Panc1 (cell line): Measurements from ENCODE around the gene PCLO. TPM values are rescaled to one million over a fixed set of nuclear protein-coding genes. Genes with fewer than 3 reads are reported as not detected.

Experiments
- ATAC-seq: fragments of 200-7000 bp; cut with Tn5 transposase; 2 replicates; pipeline ENCODE4 v1.9.1; 2020; ENCODE audit warnings: mild to moderate bottlenecking, moderate library complexity
- BruUV-seq: library from RNA; stranded (reverse); fragments of 400-500 nt; replicated peaks from 2 replicates; lab custom pipeline; 2021; lab: Mats Ljungman, UMichigan
- CTCF ChIA-PET: fragments of 300-600 bp; sonication (Branson Sonifier 250); formaldehyde crosslinking; loops from one replicate; lab custom pipeline; 2022; ENCODE audit warnings: antibody characterized with exemption; lab: Charles Lee
- POLR2A ChIA-PET: fragments of 300-600 bp; sonication (Branson Sonifier 250); formaldehyde crosslinking; loops from one replicate; lab custom pipeline; 2022; ENCODE audit warnings: antibody characterized with exemption; lab: Charles Lee
- DNase-seq: peaks from one replicate; pipeline ENCODE4 v3.0.0-alpha.2; 2010; ENCODE audit warnings: low read depth, low spot score
- H3K27ac ChIP-seq: 2 replicates; pipeline ENCODE4 v1.5.1; 2011; ENCODE audit warnings: mild to moderate bottlenecking, low read length, inconsistent platforms
- H3K27me3 ChIP-seq: fragments of 200-500 bp; sonication (Bioruptor generic); 2 replicates; pipeline ENCODE4 v1.6.0; 2014; ENCODE audit warnings: low read length, inconsistent platforms; ENCODE audit not compliant: control insufficient read depth, insufficient read depth
- H3K36me3 ChIP-seq: fragments of 200-500 bp; sonication (Bioruptor generic); 2 replicates; pipeline ENCODE4 v1.5.1; 2014; ENCODE audit warnings: inconsistent platforms, mild to moderate bottlenecking, low read length, moderate library complexity; ENCODE audit not compliant: control insufficient read depth, insufficient read depth
- H3K4me1 ChIP-seq: 2 replicates; pipeline ENCODE4 v1.5.1; 2011; ENCODE audit warnings: inconsistent platforms, mild to moderate bottlenecking, low read length, moderate library complexity; ENCODE audit not compliant: control insufficient read depth, insufficient read depth
- H3K4me3 ChIP-seq, 2 experiments: 2 replicates each; pipeline ENCODE4 v1.5.1; 2011 to 2012; ENCODE audit warnings: low read depth in 2 of 2, low read length in 2 of 2, mild to moderate bottlenecking in 2 of 2, inconsistent platforms in 1 of 2, moderate library complexity in 1 of 2
- H3K9me3 ChIP-seq: fragments of 200-500 bp; sonication (Bioruptor generic); 2 replicates; pipeline ENCODE4 v1.5.1; 2014; ENCODE audit warnings: low read depth, mild to moderate bottlenecking, inconsistent platforms, low read length, moderate library complexity; ENCODE audit not compliant: control insufficient read depth, insufficient read depth
- CTCF ChIP-seq: fragments of 450-650 bp; IDR thresholded peaks from 2 replicates; pipeline ENCODE4 v1.5.1; 2017; ENCODE audit warnings: mild to moderate bottlenecking
- POLR2AphosphoS5 ChIP-seq: IDR thresholded peaks from 2 replicates; pipeline ENCODE4 v1.6.1; 2012; ENCODE audit warnings: mild to moderate bottlenecking, low read depth, low read length, moderate library complexity
- REST ChIP-seq, 2 experiments: IDR thresholded peaks; 2 replicates each; pipeline ENCODE4 v1.6.1; 2011 to 2012; ENCODE audit warnings: low read depth in 2 of 2, control low read depth in 1 of 2, low read length in 1 of 2, mild to moderate bottlenecking in 1 of 2, moderate library complexity in 1 of 2; ENCODE audit not compliant: insufficient read depth in 1 of 2
- SIN3A ChIP-seq: IDR thresholded peaks from 2 replicates; pipeline ENCODE4 v1.6.1; 2012; ENCODE audit warnings: low read depth, mild to moderate bottlenecking, low read length, moderate library complexity, borderline replicate concordance; ENCODE audit not compliant: insufficient read depth
- TCF7L2 ChIP-seq: IDR thresholded peaks from 2 replicates; pipeline ENCODE4 v1.6.1; 2011; ENCODE audit warnings: mild to moderate bottlenecking, low read depth, low read length, inconsistent platforms
- in situ Hi-C: cut with HindIII; loops from 2 replicates; pipeline ENCODE4 v1.10.0; 2016; ENCODE audit warnings: low sequenced_read_pairs, low pct_unique_long_range_greater_than_20kb
- intact Hi-C: fragments of 100-400 bp; cut with micrococcal nuclease; formaldehyde crosslinking; loops from one replicate; pipeline ENCODE4 v1.10.0; 2022; ENCODE audit not compliant: unreplicated experiment
- total RNA-seq: library from RNA; stranded (reverse); gene quantifications from one replicate; pipeline ENCODE4 v1.2.1, GENCODE V29; 2021; ENCODE audit not compliant: unreplicated experiment

The PCLO gene
- total RNA-seq, 1 experiment from 2014 or later, result 1.1 TPM

GRCh38 chr7:82810558-82811259 lies 352.0 kb downstream of the PCLO start:
- no peaks in the 10 kb centered on the region for H3K27me3 ChIP-seq
- ChIA-PET CTCF (interaction anchor here (0.8 kb wide), 1 partner anchor 9 kb away, joined by 4 read pairs; no protein-coding TSS in a partner anchor), POLR2A (no interaction called here)
- in situ Hi-C loops, result no loop called here
- no TSS peak for BruUV-seq
- intact Hi-C loops, result loop anchor here (2.0 to 10.0 kb wide), 3 partner anchors 262 to 460 kb away; partner anchors contain the start of gene PCLO
- DNase-seq (peak; percentile 48), ATAC-seq (peak; percentile 86)
- no peak overlapping the region for H3K27ac ChIP-seq
- H3K4me3 ChIP-seq, result no peak overlapping the region
- 0 out of 2 replicates have a peak, but pooled peaks cover 3% of the 10 kb centered on the region for H3K36me3 ChIP-seq
- peak; percentile 73; the same call in 1 of the 2 replicates for TF ChIP-seq CTCF
- TF ChIP-seq REST (IDR thresholded peaks at IDR 0.05; ENCODE audit: insufficient read depth in 1 of 2, low read depth in 2 of 2, low read length in 1 of 2), result no peak
- H3K4me1 ChIP-seq, result no peaks in the 10 kb centered on the region
- no peaks in the 10 kb centered on the region for H3K9me3 ChIP-seq

GRCh38 chr7:82808633-82809032 lies 354.1 kb downstream of the PCLO start:
- Histone ChIP-seq H3K9me3 (no peaks in the 10 kb centered on the region), H3K27ac (no peak overlapping the region), H3K4me3 (no peak overlapping the region), H3K36me3 (0 out of 2 replicates have a peak, but pooled peaks cover 3% of the 10 kb centered on the region), H3K27me3 (no peaks in the 10 kb centered on the region), H3K4me1 (no peaks in the 10 kb centered on the region)
- no TSS peak for BruUV-seq
- intact Hi-C loops (no loop called here), in situ Hi-C loops (no loop called here)
- no peak for DNase-seq
- ATAC-seq, result no peak
- TF ChIP-seq TCF7L2, result no peak
- no peak for TF ChIP-seq SIN3A
- TF ChIP-seq POLR2AphosphoS5, result no peak
- no peak for TF ChIP-seq CTCF
- no peak for TF ChIP-seq REST (IDR thresholded peaks at IDR 0.05; ENCODE audit: insufficient read depth in 1 of 2, low read depth in 2 of 2, low read length in 1 of 2)
- CTCF ChIA-PET, result no interaction called here
- POLR2A ChIA-PET, result no interaction called here
